GM18867 (cell line): ENCODE results near the gene ZFP64.
"Not testable (repeated sequence)": the region's sequence is repeated elsewhere in the genome, so short reads cannot be mapped to it uniquely, and the experiment has no call there.

Experiments used
- ATAC-seq: cut with Tn5 transposase; IDR thresholded peaks from one replicate; pipeline ENCODE4 v1.9.1; 2021; ENCODE audit warnings: mild to moderate bottlenecking, moderate library complexity; ENCODE audit not compliant: unreplicated experiment

ZFP64 gene

DNA sequence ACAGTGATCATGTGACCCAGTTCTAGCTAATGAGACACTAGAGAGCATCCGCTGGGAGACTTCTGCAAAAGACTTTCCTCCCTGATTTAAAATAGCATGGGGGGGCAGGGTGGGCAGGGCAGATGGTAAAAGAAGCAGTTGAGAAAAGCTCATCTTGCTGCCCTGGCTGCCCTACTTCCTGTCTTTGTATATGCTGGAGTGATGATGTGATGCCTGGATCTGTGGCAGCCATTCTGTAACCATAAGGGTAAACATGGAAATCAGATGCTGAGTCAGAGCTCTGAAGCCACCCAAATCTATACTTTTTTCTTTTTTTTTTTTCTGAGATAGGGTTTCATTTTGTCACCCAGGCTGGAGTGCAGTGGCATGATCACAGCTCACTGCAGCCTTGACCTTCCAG is 25.4 kb downstream of the ZFP64 start:
- no peak for ATAC-seq

DNA sequence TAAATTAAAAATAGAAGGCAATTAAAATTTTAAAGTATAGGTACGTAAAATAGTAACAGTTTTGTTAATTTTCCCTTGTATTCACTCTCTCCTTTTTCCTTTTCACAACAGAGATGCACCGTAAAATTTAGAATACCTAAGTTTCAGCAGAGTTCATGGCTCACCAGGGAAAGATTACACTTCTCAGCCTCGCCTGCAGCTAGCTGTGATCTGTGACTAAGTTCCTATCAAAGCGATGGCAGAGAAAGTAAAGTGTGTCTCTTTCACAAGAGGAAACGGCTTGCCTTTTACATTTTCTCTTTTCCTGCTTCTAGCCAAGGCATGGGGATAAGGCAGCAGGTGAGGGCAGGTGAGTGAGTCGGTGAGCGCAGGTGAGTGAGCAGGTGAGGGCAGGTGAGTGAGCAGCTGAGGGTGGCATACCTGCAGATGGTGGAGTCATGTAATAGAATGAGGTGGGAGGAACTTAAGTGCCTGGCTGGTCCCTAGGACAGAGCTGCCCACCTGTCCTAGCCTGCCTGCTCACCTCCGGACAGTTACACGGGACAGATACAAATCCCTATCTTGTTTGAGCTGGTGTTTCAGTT is 30.9 kb downstream of the ZFP64 start:
- no peak for ATAC-seq

DNA sequence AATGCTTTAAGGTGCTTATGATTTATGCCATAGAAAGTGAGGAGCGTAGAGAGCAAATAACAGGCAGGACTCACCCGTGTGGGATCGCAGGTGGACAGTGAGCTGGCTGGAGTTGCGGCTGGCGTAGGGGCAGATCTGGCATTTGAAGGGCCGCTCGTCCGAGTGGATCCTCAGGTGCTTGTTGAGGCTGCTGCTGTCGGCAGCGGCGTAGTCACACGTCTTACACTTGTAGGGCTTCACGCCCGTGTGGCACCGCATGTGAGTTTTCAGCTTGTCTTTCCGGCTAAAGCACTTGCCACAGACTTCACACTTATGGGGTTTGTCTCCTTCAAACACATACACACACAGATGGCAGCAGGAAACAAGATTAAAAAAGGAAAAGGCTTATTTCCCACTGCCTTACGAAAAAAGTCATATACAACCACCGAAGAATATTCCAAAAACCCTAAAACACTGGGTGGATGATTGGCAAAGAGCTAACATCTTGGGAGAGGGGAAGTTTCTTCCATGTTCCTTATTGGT is 31.5 kb downstream of the ZFP64 start:
- ATAC-seq = no peak

DNA sequence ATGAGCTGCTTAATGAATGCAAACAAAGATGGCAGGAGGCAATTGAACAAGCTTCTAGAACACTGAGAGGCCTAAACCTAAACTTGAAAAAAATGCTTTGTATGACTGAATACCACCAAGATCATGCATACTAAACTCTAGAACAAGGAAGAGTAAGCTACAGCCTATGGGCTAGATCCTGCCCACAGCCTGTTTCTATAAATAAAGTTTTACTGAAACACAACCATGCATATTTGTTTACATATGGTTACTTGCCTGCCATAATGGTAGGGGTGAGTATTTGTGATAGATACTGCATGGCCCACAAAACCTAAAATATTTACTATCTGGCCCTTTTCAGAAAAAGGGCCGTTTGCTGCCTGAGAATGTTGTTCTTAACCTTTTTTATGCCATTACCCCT is 37.0 kb downstream of the ZFP64 start:
- ATAC-seq = no peak

GRCh38 chr20:52153896-52154295 is 37.7 kb downstream of the ZFP64 start:
- no peak for ATAC-seq

GRCh38 chr20:52152921-52153320 is 38.7 kb downstream of the ZFP64 start:
- ATAC-seq = no peak

- no peak for ATAC-seq
These were observed 39.2 kb downstream of the ZFP64 start for GRCh38 chr20:52152416-52152815.

DNA sequence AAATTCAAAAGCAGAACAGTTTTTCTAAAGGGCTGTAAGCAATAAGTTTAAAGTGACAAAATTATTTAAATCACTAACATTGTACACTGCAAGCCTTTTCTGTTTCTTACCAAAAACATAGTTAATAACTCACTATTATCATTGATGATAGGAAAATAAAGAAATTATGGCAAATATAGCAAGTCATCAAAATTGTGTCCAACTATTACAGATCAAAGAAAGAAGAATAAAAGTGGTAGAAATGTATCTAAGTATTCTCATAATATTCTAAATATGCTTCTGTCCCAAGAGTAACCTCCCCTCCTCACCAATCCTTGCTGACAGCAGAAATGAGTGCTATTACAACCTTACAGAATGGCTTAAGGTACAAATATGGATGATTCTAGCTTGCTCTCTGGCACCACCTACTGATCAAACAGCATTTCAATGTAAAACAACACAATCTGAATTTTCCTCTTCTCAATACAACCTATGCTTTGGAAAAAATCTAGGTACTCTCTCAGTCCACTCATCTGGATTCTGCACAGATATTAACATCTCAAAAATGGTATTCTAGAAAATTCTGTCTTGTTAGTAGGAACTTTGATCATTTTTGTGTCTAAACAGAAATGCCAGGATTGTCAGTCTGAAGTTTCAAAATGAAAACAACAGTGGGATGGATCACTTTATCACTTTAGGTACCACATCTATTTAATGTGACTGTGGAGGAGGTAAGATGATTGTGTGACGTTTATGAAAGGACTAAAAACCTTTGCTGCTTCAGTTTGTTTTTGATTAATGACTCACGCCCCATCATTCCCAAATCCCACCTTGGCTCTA is 40.9 kb downstream of the ZFP64 start:
- peak; percentile 62 for ATAC-seq

GRCh38 chr20:52145587-52145986 is 46.0 kb downstream of the ZFP64 start:
- no peak for ATAC-seq

DNA sequence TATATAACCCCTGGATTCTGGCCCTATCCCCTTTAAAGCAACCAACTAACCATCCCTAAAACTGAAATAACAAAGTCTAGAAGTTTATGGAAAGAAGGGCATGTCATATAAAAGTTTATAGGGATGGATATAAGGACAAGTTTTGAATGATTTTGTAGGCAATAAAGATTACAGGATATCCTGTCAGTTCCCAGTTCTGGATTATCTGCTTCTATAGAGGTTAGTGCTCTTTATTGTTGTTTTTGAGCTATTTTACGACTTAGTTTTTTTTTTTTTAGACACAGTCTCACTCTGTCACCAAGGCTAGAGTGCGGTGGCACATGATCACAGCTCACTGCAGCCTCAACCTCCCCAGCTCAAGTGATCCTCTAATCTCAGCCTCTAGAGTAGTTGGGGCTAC is 48.3 kb downstream of the ZFP64 start:
- no peak for ATAC-seq

DNA sequence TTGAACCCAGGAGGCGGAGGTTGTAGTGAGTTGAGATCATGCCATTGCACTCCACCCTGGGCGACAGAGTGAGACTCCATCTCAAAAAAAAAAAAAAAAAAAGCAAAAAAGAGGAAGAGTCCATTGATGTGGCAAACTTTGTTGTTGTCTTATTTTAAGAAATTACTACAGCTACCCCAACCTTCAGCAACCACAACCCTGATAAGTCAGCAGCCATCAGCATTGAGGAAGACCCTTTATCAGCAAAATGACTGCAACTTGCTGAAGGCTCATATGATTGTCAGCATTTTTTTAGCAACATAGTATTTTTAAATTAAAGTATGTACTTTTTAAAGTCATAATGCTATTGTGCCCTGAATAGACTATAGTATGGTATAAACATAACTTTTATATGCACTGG is 48.8 kb downstream of the ZFP64 start:
- no peak for ATAC-seq

DNA sequence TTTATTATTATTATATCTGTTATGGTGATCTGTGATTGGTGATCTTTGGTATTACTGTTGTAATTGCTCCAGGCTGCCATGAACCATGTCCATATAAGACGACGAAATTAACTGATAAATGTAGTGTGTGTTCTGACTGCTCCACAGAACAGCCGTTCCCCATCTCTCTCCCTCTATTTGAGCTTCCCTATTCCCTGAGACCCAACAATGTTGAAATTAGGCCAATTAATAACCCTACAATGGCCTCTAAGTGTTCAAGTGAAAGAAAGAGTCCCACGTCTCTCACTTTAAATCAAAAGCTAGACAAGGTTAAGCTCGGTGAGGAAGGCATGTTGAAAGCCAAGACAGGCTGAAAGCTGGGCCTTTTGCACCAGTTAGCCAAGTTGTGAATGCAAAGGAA is 51.6 kb downstream of the ZFP64 start:
- ATAC-seq = no peak

DNA sequence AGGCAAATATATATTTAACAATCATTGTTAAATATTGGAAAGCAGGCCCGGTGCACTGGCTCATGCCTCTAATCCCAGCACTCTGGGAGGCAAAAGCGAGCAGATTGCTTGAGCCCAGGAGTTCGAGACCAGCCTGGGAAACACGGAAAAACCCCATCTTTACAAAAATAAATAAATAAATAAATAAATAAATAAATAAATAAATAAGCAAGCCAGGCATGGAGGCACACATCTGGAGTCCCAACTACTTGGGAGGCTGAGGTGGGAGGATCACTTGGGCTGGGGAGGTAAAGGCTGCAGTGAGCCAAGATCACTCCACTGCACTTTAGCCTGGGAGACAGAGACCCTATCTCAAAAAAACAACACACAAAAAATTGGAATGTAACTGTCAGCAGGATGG is 53.7 kb downstream of the ZFP64 start:
- ATAC-seq = no peak

DNA sequence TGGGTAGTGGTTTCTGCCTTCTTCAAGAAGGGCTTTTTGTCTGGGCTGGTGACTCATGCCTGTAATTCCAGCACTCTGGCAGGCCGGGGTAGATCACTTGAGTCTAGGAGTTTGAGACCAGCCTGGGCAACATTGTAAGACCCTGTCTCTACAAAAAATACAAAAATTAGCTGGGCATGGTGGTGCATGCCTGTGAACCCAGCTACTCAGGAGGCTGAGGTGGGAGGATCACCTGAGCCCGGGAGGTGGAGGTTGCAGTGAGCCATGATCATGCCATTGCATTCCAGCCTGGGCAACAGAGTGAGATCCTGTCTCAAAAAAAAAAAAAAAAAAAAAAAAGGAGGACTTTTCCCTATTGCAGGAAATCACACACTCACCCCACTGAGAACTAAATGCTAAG is 57.9 kb downstream of the ZFP64 start:
- not testable (repeated sequence) for ATAC-seq

DNA sequence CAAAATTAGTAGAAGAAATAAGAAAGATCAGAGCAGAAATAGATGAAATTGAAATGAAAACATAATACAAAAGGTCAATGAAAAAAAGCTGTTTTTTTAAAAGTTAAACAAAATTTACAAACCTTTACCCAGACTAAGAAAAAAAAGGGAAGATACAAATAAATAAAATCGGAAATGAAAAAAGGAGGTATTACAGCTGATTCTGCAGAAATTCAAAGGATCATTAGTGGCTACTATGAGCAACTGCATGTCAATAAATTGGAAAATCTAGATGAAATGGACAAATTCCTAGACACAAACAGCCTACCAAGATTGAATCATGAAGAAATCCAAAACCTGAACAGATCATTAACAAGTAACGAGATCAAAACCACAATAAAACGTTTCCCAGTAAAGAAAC is 59.2 kb downstream of the ZFP64 start:
- no peak for ATAC-seq

DNA sequence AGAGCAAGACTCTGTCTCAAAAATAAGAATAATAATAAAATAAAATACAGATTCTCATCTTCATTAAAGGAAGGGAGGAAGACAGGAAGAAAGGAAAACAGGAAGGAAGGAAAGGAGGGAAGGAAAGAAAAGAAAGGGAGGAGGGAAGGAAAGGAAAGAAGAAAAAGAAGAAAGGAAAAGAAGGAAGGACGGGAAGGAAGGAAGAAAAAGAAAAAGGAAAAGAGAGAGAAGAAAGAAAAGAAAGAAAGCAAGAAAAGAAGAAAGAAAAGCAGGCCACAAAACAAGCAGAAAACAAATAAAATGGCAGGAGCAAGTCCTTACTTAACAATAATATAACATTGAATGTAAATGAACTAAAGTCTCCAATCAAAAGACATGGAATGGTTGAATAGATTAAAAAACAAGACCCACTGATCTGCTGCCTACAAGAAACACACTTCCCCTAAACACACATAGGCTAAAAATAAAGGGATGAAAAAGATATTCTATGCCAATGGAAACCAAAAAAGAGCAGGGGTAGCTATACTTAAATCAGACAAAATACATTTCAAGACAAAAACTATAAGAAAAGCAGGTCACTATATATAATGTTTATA is 60.4 kb downstream of the ZFP64 start:
- no peak for ATAC-seq

GRCh38 chr20:52130406-52130805 is 61.2 kb downstream of the ZFP64 start:
- ATAC-seq = no peak

DNA sequence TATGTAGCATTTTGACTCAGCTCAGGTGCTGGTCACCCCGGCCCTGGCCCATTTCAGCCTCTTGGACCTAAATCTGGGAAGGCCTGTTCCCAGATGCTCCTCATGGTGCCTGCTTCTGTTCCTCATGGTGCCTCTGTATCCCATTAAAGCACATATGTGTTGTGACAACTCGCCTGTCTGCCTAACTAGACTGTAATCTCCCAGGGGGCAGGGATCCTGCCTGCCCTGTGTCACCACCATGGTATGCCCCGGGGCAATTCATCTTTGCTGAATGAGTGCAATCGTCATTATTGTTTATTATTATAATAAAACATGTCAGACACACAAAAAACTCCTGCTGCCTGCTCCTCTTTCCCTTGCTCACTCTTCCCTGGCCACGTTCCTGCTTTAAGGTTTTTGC is 62.0 kb downstream of the ZFP64 start:
- no peak for ATAC-seq

DNA sequence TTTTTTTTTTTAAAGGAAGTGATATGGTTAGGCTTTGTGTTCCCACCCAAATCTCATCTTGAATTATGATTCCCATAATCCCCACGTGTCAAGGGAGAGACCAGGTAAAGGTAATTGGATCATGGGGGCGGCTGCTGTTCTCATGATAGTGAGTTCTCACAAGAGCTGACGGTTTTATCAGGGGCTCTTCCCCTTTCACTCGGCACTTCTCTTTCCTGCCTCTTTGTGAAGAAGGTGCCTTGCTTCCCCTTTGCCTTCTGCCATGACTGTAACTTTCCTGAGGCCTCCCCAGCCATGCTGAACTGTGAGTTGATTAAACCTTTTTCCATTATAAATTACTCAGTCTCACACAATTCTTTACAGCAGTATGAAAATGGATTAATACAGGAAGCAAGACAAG is 64.3 kb downstream of the ZFP64 start:
- ATAC-seq = no peak

GRCh38 chr20:52124821-52125220 is 66.8 kb downstream of the ZFP64 start:
- no peak for ATAC-seq

DNA sequence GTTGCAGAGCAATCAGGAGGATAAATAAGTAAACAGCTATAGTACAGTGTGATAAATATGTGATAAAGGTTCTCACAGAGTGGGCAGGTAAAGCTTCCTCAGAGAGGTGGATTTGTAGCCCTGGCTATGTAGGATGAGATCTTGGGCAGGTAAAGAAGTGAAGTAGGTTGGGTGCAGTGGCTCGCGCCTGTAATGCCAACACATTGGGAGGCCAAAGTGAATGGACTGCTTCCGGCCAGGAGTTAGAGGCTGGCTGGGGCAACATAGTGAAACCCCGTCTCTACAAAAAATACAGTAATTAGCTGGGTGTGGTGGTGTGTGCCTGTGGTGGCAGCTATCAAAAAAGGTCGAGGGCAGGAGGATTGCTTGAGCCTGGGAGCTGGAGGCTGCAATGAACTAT is 72.9 kb downstream of the ZFP64 start:
- ATAC-seq = no peak

GRCh38 chr20:52118016-52118623 is 73.5 kb downstream of the ZFP64 start:
- no peak for ATAC-seq
